Activated naive CD4-positive, alpha-beta T cell treated with anti-CD3 and anti-CD28 coated beads, Interleukin-2, amount 50 U/mL, for 16 hours (primary cell): ENCODE measurements around the gene DNAH7.

Source experiments
- DNase-seq: peaks from one replicate; pipeline ENCODE4 v3.0.0-alpha.2; 2020

Gene DNAH7

GRCh38 chr2:195857132-195857531 lies 211.5 kb downstream of the DNAH7 start:
- no peak for DNase-seq

- no peak for DNase-seq
Observed at GRCh38 chr2:195850764-195851163, 217.9 kb downstream of the DNAH7 start.

DNA sequence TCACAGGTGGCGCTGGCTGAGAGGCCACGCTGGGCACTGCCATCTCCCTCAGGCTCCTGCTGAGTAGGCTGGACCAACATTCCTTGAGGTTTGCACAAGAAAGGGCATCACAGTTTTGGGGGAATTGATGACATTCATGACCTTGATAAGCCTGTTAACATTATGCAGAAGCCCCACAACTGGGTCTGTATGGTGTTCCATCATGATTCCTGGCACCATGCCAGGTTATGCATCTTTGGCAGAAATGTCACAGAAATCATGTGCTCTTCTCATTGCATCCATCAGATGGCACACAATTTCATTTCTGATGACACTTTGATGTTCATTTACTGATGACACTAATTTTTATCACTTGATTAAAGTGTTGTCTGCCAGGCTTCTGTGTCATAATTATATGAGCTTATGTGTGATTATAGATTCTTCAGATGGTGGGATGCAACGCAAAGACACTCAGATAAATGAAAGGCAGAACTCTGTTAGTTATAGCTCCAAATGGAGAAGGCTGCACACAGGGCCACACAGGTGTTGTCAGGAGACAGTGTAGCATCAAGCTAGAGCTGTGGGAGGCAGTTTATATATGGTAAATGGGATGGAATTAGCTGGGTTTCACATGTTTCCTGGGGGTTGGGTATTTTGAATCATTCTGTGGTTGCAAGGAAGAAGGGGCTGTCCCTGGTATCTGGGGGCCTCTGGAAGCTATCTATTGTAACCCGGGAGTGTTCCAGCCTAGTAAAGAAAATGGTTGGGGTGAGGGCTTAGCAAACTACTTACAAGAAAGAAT lies 220.3 kb downstream of the DNAH7 start:
- no peak for DNase-seq

GRCh38 chr2:195842932-195843331 lies 225.7 kb downstream of the DNAH7 start:
- DNase-seq, result no peak

DNA sequence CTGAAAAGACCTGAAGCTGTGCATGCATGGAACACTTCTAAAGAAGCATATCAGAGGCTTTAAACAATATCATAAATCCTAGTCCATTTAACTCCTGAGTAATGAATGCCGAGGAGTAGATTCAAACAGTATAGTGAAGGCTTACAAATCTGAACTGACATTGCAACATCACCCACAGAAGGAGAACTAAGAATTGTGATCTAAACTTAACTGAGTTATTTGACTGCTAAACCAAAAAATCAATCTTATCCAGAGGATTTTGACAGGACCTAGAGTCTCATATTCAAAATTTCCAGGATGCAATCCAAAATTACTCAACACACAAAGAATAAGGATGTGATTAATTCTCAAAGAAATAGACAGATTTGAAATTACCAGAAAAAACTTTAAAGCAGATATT lies 230.6 kb downstream of the DNAH7 start:
- no peak for DNase-seq

DNA sequence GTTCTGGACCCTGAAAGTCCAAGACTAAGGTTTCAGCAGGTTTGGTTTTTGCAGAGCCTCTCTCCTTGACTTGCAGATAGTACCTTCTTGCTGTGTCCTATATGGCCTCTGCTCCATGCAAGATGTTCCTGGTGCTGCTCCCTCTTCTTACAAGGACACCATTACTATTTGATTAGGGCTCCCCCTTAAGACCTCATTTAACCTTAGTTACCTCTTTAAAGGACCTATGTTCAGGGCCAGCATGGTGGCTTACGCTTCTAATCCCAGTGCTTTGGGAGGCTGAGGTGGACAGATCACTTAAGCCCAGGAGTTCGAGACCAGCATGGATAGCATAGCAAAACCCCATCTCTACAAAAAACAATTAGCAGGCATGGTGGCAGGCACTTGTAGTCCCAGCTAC lies 232.6 kb downstream of the DNAH7 start:
- DNase-seq, result no peak

DNA sequence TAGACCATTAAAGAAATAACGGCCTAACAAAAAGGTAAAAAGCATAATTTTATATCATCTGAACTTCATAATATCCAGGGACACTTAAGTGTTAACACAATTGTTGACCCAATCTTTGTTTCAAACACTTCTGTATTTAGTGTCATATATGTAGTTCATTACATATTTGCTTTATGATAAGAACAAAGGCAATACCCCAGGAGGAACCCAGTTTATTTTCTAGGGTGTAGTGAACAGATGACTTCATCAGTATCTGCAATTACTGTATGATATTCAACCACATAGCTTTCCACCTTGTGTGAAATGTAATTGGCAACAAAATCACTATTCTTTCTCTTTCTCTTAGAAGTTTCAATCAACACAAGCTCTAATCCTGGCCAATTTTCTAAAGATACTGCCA lies 233.8 kb downstream of the DNAH7 start:
- no peak for DNase-seq

GRCh38 chr2:195830968-195831950 lies 237.4 kb downstream of the DNAH7 start:
- DNase-seq, result no peak

- no peak for DNase-seq
Observed at GRCh38 chr2:195824478-195824877, 244.2 kb downstream of the DNAH7 start.

- DNase-seq, result no peak
Observed at GRCh38 chr2:195823206-195823605, 245.4 kb downstream of the DNAH7 start.

DNA sequence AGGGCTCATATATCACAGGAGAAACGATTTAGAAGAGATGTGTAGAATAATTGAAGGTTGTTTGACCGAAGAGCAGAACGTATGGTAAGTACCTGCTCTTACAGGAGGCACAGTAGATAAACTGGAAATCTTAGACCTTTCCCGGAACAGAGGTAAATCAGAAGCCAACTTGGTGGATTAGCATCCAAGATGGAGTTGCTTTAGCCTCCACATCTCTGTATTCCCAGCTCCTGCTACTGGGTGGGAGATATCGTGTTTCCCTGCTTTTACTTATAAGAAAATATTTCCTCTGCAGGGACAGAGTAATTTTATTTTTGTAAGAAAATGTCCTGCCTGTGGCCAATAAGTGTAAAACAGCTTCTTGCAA lies 247.1 kb downstream of the DNAH7 start:
- DNase-seq, result no peak

- no peak for DNase-seq
Observed at GRCh38 chr2:195820867-195821565, 247.6 kb downstream of the DNAH7 start.

- DNase-seq, result no peak
Observed at GRCh38 chr2:195820373-195820772, 248.3 kb downstream of the DNAH7 start.

DNA sequence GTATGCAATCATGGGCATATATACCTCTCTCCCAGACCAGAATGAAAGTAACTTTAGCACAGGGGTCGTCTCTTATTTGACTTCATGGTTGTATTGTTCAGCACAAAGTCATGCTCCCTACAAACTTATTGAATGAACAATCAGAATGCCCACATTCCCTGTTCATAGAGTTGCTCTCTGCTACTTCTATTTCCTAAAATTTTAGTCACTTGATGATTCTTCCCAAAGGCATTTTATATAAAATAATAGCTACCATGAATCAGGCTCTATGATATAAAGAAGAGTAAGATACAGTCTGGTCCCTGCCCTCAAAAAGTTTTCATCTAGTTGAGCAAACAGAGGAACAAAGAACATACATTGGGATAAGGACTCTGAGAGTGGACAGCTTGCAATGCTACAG lies 249.4 kb downstream of the DNAH7 start:
- DNase-seq, result no peak

DNA sequence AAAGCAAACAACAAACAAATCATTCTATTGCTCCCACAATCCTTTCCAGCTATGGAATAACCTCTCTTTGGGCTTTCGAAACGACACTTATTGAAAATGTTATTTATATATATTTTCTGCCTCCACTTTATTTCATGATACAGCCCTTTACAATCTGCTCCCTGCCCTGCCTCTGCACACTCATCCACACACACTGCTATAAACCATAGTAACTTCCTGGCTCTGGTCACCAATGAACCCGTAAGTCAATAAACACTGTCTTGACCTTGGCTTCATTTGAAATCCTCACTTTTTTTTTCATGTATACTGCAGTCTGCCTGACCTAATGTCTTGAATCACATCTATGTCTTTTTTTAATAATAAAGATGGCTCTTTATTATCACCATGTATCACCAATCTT lies 250.1 kb downstream of the DNAH7 start:
- no peak for DNase-seq

GRCh38 chr2:195818106-195818505 lies 250.5 kb downstream of the DNAH7 start:
- DNase-seq, result no peak

DNA sequence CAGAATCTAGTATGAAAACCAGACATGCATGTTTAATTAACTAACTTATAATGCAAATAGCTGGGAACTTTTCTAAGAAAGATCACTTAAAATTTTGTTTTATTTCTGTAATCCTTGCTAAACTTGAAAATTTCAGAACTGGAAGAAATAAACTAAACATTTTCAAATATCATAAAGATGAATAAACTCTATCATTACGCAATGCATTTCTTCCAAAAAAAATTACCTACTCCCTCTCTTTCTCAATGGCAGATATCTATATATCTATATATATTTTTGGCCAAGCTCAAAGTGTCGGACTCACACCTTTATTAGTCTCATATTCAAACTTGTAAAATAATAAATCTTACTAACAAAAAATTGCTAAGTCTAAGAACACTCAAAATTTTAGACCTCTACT lies 253.6 kb downstream of the DNAH7 start:
- no peak for DNase-seq

GRCh38 chr2:195813421-195813820 lies 255.2 kb downstream of the DNAH7 start:
- no peak for DNase-seq

GRCh38 chr2:195810340-195811098 lies 258.1 kb downstream of the DNAH7 start:
- no peak for DNase-seq

DNA sequence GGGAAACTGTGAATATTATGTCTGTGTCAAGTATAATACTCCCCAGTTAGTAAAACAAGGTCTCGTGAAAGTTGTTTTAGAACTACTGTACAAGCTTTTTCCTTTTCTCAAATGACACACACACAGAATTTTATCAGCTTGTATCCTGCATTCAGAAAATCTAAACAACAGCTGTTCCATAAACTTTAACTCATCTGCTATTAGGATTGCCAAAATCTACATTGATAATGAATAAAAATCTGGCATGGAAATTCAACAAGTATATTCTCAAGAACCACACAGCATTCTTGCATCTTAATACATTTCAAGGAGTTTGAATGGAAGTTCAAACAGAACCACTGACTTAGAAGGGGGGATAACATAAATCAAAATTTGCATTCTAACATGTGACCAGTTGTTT lies 260.4 kb downstream of the DNAH7 start:
- no peak for DNase-seq

DNA sequence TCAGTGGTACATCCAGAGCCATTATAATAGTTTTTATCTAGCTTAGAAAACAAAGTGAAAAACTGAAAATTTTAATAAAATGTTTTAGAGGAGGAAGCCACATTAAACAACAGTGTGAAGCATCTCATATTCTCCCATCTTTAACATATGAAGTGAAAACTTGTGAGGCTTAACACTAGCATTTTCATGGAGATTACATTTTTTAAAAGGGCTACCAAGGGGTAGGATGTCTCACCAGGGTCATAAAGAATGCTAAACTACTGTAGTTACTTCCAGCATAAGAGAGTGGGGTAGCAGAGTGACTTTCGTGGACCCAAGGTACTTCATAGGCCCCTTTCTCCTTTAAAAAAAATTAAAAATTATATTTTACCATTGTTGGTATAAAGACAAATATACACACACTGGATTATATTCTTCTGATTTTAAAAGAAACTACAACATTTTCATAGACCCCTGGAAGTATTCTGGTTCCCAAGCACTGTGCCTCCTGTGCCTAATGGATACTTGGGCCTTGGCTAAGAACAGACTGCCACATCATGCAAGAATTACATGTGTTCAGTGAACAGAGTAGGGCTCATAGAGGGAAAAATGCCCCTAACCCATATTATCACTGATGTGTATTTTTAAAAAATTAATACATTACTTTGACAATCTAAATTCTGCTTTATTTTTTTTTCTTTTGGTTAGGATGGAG lies 263.2 kb downstream of the DNAH7 start:
- no peak for DNase-seq

- no peak for DNase-seq
Observed at GRCh38 chr2:195795879-195796278, 272.8 kb downstream of the DNAH7 start.
